ENCODE data around the gene DNASE1L1. TPM values are rescaled to one million over a fixed set of nuclear protein-coding genes. Genes with fewer than 3 reads are reported as not detected.
A peak's percentile ranks its signal among the peaks of the same experiment; 100 is the strongest.

DNASE1L1 gene
- total RNA-seq, 1 experiment from 2014 or later = 17.6 TPM

- no peaks in the 10 kb centered on the region for H3K9me2 ChIP-seq (replicated peaks; ENCODE audit: insufficient read depth, low read length)
- no peaks in the 10 kb centered on the region for H3K36me3 ChIP-seq (ENCODE audit: insufficient read depth, low read length)
- no peaks in the 10 kb centered on the region for H3K27me3 ChIP-seq (ENCODE audit: low read length)
- H2AFZ ChIP-seq (ENCODE audit: low read length) = no peak within 1 kb of the TSS; the same call in 1 of the 2 replicates
- H3K79me2 ChIP-seq (ENCODE audit: low read length) = peaks cover 11% of the 10 kb centered on the region
- DNase-seq = peak; percentile 98
- peaks cover 23% of the 10 kb centered on the region for H3K4me1 ChIP-seq (ENCODE audit: low read length)
- H3K4me3 ChIP-seq (ENCODE audit: low read length) = peak within 1 kb of the TSS; percentile 85
- no peaks in the 10 kb centered on the region for H4K20me1 ChIP-seq (ENCODE audit: insufficient read depth, low read depth, low read length)
- H3K4me2 ChIP-seq (ENCODE audit: low read depth, low read length, poor library complexity, severe bottlenecking) = peak within 1 kb of the TSS; percentile 84
- peak within 1 kb of the TSS; percentile 95 for H3K9ac ChIP-seq (ENCODE audit: low read length)
- no peaks in the 10 kb centered on the region for H3K9me3 ChIP-seq (ENCODE audit: low read length)
- H3K27ac ChIP-seq (ENCODE audit: low read length) = peak within 1 kb of the TSS; percentile 70
Measured at GRCh38 chrX:154378799-154379568, 30.1 kb downstream of the DNASE1L1 start, which contains the start of gene EMD. EMD (plus strand) TSS chrX:154379295; CDS start chrX:154379485, 190 bp downstream.

- H3K79me2 ChIP-seq (ENCODE audit: low read length) = peaks cover 11% of the 10 kb centered on the region
- no peaks in the 10 kb centered on the region for H4K20me1 ChIP-seq (ENCODE audit: insufficient read depth, low read depth, low read length)
- no peak overlapping the region for H2AFZ ChIP-seq (ENCODE audit: low read length)
- H3K9ac ChIP-seq (ENCODE audit: low read length) = peak overlapping the region; percentile 83
- no peaks in the 10 kb centered on the region for H3K36me3 ChIP-seq (ENCODE audit: insufficient read depth, low read length)
- H3K4me3 ChIP-seq (ENCODE audit: low read length) = peak overlapping the region; percentile 66
- H3K27ac ChIP-seq (ENCODE audit: low read length) = peak overlapping the region; percentile 70
- DNase-seq = peak; percentile 63
- no peaks in the 10 kb centered on the region for H3K9me2 ChIP-seq (replicated peaks; ENCODE audit: insufficient read depth, low read length)
- H3K4me1 ChIP-seq (ENCODE audit: low read length) = peaks cover 28% of the 10 kb centered on the region
- no peaks in the 10 kb centered on the region for H3K9me3 ChIP-seq (ENCODE audit: low read length)
- H3K27me3 ChIP-seq (ENCODE audit: low read length) = no peaks in the 10 kb centered on the region
- H3K4me2 ChIP-seq (ENCODE audit: low read depth, low read length, poor library complexity, severe bottlenecking) = peak overlapping the region; percentile 84
Measured at GRCh38 chrX:154378059-154378798, 30.8 kb downstream of the DNASE1L1 start.

DNA sequence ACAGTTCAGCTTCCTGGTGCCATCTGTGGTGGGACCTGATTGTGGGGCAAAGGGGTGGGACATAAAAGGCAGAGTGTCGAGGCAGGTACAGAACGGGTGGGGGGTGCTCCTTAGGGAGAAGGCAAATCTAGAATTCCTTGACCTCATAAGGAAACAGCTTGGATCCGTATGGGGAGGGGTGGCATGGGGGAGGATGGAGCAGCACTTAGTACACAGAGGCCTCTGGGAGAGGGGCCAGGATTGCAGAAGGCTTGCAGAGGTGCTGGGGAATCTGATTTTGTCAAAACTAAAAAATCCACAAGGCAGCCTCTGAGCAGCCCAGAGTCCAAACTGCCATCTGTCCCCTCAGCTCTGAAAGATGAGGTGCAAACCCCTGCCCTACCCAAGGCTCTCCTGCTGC is 32.3 kb downstream of the DNASE1L1 start:
- H3K4me3 ChIP-seq (ENCODE audit: low read length) = no peak overlapping the region
- no peaks in the 10 kb centered on the region for H3K9me2 ChIP-seq (replicated peaks; ENCODE audit: insufficient read depth, low read length)
- no peak for DNase-seq
- no peaks in the 10 kb centered on the region for H4K20me1 ChIP-seq (ENCODE audit: insufficient read depth, low read depth, low read length)
- no peak overlapping the region for H3K27ac ChIP-seq (ENCODE audit: low read length)
- H3K4me1 ChIP-seq (ENCODE audit: low read length) = peaks cover 33% of the 10 kb centered on the region
- H3K4me2 ChIP-seq (ENCODE audit: low read depth, low read length, poor library complexity, severe bottlenecking) = no peak overlapping the region
- H3K79me2 ChIP-seq (ENCODE audit: low read length) = peaks cover 11% of the 10 kb centered on the region
- H3K27me3 ChIP-seq (ENCODE audit: low read length) = no peaks in the 10 kb centered on the region
- no peak overlapping the region for H2AFZ ChIP-seq (ENCODE audit: low read length)
- no peaks in the 10 kb centered on the region for H3K36me3 ChIP-seq (ENCODE audit: insufficient read depth, low read length)
- H3K9ac ChIP-seq (ENCODE audit: low read length) = no peak overlapping the region
- H3K9me3 ChIP-seq (ENCODE audit: low read length) = no peaks in the 10 kb centered on the region

DNA sequence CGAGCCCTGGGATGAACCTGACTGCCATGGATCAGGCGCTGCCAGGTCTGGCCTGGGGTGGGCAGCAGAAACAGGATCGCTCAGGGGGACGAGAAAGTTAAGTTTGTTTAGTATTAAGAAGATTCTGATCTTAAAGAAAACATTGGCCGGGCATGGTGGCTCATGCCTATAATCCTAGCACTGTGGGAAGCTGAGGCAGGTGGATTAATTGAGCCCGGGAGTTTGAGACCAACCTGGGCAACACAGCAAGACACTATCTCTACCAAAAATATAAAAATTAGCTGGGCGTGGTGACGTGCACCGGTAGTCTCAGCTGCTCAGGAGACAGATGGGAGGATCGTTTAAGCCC is 33.9 kb downstream of the DNASE1L1 start:
- DNase-seq = no peak
- no peak overlapping the region for H3K4me2 ChIP-seq (ENCODE audit: low read depth, low read length, poor library complexity, severe bottlenecking)
- no peak overlapping the region for H2AFZ ChIP-seq (ENCODE audit: low read length)
- H4K20me1 ChIP-seq (ENCODE audit: insufficient read depth, low read depth, low read length) = no peaks in the 10 kb centered on the region
- peaks cover 30% of the 10 kb centered on the region for H3K4me1 ChIP-seq (ENCODE audit: low read length)
- no peaks in the 10 kb centered on the region for H3K9me3 ChIP-seq (ENCODE audit: low read length)
- no peak overlapping the region for H3K4me3 ChIP-seq (ENCODE audit: low read length)
- H3K27me3 ChIP-seq (ENCODE audit: low read length) = no peaks in the 10 kb centered on the region
- H3K9me2 ChIP-seq (replicated peaks; ENCODE audit: insufficient read depth, low read length) = no peaks in the 10 kb centered on the region
- peaks cover 12% of the 10 kb centered on the region for H3K79me2 ChIP-seq (ENCODE audit: low read length)
- H3K36me3 ChIP-seq (ENCODE audit: insufficient read depth, low read length) = no peaks in the 10 kb centered on the region
- H3K9ac ChIP-seq (ENCODE audit: low read length) = no peak overlapping the region
- H3K27ac ChIP-seq (ENCODE audit: low read length) = no peak overlapping the region

DNA sequence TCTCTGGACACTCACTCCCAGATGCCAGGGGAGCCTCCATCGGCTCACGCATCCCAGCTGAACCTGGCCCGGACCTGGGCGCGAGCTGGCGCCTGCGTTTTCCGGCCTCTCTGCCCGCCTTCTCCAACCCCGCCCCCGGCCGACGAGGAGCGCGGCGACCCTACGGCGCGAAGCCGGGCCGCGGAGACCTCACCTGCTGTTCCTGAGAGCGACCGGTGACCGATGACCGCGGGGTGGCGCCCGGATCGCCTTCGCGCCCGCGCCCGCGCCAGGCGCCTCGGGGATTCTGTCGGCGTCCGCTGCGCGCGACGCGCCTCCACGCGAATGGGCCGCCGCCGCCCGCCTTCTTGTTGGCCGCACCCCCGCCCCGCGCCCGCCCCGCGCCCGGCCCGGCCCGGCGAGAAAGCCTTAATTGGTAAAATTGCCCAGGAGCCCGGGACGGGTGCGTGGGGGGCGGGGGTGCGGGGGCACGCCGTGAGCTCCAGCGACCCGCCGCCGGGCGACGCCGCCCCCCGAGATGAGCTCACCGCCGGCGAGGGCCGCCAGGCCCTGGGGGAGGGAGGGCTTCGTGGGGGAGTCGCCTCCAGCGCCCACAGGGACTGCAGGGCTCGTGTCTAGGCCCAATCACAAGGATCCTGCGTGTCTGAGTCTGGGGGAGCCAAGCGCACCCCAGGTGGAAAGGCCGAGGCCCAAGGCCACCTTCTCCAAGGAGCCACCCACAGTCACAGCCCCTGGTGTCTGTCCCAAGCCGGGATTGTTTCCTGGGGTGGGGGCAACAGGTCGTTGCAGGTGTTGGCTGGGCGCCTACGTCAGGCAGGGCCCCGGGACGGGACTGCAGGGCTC is 34.5 kb downstream of the DNASE1L1 start, which contains the start of gene FLNA:
TSS of gene FLNA (minus strand) at position 322 of the 843 bp plus-strand sequence. CDS start 3,389 bp downstream, outside the sequence.
- Histone ChIP-seq H3K4me2 (ENCODE audit: low read depth, low read length, poor library complexity, severe bottlenecking) (peak within 1 kb of the TSS; percentile 56), H3K79me2 (ENCODE audit: low read length) (peaks cover 12% of the 10 kb centered on the region), H3K9ac (ENCODE audit: low read length) (peak within 1 kb of the TSS; percentile 33), H3K36me3 (ENCODE audit: insufficient read depth, low read length) (no peaks in the 10 kb centered on the region), H3K4me3 (ENCODE audit: low read length) (peak within 1 kb of the TSS; percentile 50; the same call in 1 of the 2 replicates), H2AFZ (ENCODE audit: low read length) (no peak within 1 kb of the TSS; the same call in 1 of the 2 replicates), H3K9me3 (ENCODE audit: low read length) (no peaks in the 10 kb centered on the region), H3K27ac (ENCODE audit: low read length) (no peak within 1 kb of the TSS), H4K20me1 (ENCODE audit: insufficient read depth, low read depth, low read length) (no peaks in the 10 kb centered on the region), H3K4me1 (ENCODE audit: low read length) (peaks cover 32% of the 10 kb centered on the region), H3K9me2 (replicated peaks; ENCODE audit: insufficient read depth, low read length) (no peaks in the 10 kb centered on the region), H3K27me3 (ENCODE audit: low read length) (no peaks in the 10 kb centered on the region)
- no peak for DNase-seq

- H3K4me3 ChIP-seq (ENCODE audit: low read length) = peak overlapping the region; percentile 50; the same call in 1 of the 2 replicates
- H2AFZ ChIP-seq (ENCODE audit: low read length) = no peak overlapping the region; the same call in 1 of the 2 replicates
- peaks cover 17% of the 10 kb centered on the region for H3K79me2 ChIP-seq (ENCODE audit: low read length)
- H3K27ac ChIP-seq (ENCODE audit: low read length) = no peak overlapping the region
- H3K36me3 ChIP-seq (ENCODE audit: insufficient read depth, low read length) = no peaks in the 10 kb centered on the region
- H3K9me2 ChIP-seq (replicated peaks; ENCODE audit: insufficient read depth, low read length) = no peaks in the 10 kb centered on the region
- no peaks in the 10 kb centered on the region for H3K27me3 ChIP-seq (ENCODE audit: low read length)
- peak overlapping the region; percentile 33 for H3K9ac ChIP-seq (ENCODE audit: low read length)
- no peaks in the 10 kb centered on the region for H4K20me1 ChIP-seq (ENCODE audit: insufficient read depth, low read depth, low read length)
- H3K4me2 ChIP-seq (ENCODE audit: low read depth, low read length, poor library complexity, severe bottlenecking) = peak overlapping the region; percentile 56
- H3K9me3 ChIP-seq (ENCODE audit: low read length) = no peaks in the 10 kb centered on the region
- DNase-seq = peak; percentile 57
- peaks cover 40% of the 10 kb centered on the region for H3K4me1 ChIP-seq (ENCODE audit: low read length)
Measured at GRCh38 chrX:154373340-154374306, 35.4 kb downstream of the DNASE1L1 start.

GRCh38 chrX:154372612-154373022 is 36.4 kb downstream of the DNASE1L1 start:
- Histone ChIP-seq H3K4me1 (ENCODE audit: low read length) (peaks cover 35% of the 10 kb centered on the region), H3K4me2 (ENCODE audit: low read depth, low read length, poor library complexity, severe bottlenecking) (no peak overlapping the region), H3K79me2 (ENCODE audit: low read length) (peaks cover 18% of the 10 kb centered on the region), H3K9ac (ENCODE audit: low read length) (no peak overlapping the region), H3K27me3 (ENCODE audit: low read length) (no peaks in the 10 kb centered on the region), H3K27ac (ENCODE audit: low read length) (no peak overlapping the region), H3K9me2 (replicated peaks; ENCODE audit: insufficient read depth, low read length) (no peaks in the 10 kb centered on the region), H3K36me3 (ENCODE audit: insufficient read depth, low read length) (no peaks in the 10 kb centered on the region), H3K9me3 (ENCODE audit: low read length) (no peaks in the 10 kb centered on the region), H4K20me1 (ENCODE audit: insufficient read depth, low read depth, low read length) (no peaks in the 10 kb centered on the region), H3K4me3 (ENCODE audit: low read length) (no peak overlapping the region), H2AFZ (ENCODE audit: low read length) (no peak overlapping the region)
- peak; percentile 56 for DNase-seq
